GM19193 (cell line): ENCODE measurements around the gene KMT2E.

Experiments used
- POLR2A ChIP-seq: IDR thresholded peaks from 4 replicates; pipeline ENCODE4 v1.6.1; 2011; ENCODE audit not compliant: insufficient read depth, insufficient read length; ENCODE audit errors: extremely low read depth

KMT2E gene

DNA sequence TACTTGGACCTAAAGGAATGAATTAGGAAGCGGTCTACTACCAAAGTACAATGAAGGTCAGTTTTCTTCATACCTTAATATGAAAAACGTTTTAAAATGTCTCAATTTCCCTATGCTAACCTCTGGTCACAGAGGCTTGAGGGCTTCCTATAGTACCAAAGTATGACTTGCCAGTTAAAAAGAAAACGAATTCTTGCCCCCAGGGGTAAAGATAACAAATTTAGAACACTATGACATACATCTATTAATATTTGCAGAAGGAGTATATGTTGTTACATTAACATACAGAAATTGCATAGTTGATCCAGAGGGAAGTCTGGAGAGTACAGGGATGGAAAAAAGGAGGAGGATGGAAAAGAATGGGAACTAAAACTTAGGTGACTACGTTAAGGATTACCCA lies 13.8 kb upstream of the KMT2E start:
- no peak for TF ChIP-seq POLR2A

DNA sequence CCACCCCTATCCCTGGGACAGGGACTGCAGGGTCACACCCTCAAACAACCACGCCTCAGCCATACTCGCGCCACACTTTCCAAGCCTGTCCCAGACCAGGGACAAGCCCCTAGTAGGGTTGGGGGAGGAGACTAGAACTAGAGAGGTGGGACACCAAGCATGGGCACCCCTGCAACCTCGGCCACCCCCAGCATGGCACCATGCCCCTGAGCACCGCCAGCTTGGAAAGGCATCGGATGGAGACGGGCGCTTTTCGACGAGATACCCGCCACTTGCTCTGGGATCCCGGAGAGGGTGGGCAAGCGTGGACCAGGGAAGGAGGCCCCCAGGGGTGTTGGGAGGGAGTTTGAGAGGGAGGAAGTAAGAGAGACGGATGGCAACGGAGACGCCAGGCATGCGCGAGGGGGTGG lies 13.1 kb upstream of the KMT2E start:
- TF ChIP-seq POLR2A, result no peak

DNA sequence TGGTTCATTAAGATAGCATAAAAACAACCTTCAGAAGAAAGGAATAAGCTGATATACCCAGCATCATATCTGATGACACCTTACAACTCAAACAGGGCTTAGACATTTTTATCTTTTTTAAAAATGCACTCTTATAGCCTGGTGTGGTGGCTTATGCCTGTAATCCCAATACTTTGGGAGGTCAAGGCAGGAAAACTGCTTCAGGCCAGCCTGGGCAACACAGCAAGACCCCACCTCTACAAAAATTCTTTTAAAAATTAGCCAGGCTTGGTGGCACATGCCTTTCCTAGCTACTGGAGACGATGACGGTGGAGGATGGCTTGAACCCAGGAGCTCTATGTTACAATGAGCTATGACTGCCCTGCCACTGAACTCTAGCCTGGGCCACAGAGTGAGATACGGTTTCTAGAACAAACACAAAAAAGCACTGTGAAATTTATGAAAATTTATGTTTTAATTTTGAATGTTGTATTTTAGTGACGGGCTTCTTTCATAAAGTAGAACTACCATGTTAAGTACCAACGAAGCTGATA lies 12.3 kb upstream of the KMT2E start:
- TF ChIP-seq POLR2A, result no peak

DNA sequence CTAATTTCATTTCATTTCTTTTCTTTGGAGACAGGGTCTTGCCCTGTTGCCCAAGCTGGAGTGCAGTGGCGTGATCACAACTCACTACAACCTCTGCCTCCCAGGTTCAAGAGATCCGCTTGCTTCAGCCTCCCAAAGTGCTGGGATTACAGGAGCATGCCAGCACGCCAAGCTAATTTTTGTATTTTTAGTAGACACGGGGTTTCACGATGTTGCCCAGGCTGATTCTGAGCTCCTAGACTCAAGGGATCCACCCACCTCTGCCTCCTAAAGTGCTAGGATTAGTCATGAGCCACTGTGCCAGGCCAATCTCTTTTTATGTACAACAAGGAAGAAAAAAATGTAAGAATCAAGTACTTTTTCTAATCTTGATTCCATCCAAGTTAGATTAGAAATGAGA lies 10.7 kb upstream of the KMT2E start:
- no peak for TF ChIP-seq POLR2A

DNA sequence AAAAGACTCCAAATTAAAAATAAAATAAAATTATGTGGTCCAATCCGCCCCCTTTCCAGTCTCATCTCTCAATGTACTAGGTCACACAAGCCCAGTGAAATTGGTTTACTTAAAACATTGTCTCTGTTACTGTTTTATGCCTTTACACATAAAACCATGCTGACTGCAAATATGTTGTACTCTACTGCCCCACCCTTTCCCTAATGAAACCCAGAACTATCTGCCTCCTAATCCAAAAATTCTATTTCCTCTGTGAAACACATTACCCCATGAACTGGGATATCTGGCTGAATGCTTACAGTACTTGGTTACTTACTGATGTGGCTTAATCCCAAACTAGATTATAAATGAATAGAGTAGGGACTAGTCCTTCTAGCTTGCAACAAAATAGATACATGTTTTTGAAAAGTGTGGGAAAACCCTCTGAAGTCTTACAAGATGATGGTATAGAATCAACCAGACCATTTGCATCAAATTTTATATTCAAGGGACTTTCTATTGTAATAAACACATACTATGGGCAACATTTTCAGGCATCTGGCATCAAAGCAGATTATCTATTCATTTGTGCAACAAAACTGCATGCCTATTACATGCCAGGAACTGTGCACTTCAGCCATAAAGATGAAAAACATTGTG lies 10.0 kb upstream of the KMT2E start:
- no peak for TF ChIP-seq POLR2A

DNA sequence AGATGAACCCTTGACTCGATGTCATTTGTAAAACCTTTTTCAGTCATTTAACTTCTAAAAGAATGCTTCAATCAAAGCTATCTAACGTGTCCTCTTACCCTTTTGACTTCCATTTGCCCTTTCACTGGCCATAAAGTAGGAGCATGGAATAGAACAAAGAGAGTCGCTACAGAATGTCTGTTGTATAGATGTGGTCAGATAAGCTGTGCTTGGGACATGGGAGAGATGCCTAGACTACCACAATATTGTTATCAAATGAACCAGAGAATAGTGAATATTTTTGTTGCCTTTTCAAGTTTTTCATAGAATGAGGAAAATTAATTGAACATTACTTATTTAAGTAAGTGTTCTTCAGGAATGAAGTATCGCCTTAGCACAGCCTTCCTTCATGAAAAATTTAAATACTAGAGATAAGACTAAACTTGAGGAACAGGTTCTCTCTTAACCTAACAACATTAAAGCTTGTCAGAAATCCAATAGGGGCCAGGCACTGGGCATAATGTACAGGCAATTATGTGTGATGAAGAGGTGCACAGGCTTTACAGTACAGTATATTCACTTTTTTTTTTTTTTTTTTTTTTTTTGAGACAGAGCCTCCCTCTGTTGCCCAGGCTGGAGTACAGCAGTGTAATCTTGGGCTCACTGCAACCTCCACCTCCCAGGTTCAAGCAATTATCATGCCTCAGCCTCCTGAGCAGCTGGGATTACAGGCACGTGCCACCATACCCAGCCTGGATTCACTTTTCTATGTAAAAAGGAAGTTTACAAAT lies 7.5 kb upstream of the KMT2E start:
- no peak for TF ChIP-seq POLR2A

DNA sequence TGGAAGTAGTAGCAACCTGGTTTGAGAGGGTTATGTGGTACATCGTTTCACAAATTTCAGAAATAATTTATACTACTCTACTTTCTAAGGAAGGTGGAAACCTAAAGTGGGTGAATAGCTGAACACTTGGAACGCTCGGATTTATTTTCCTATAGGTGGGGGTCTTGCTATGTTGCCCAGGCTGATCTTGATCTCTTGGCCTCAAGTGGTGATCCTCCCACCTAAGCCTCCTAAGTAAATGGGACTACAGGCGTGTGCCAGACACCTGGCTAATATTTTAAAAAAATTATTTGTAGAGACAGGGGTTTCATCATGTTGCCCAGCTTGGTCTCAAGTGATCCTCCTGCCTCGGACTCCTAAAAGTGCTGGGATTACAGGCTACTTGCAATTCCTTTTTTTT lies 6.7 kb upstream of the KMT2E start:
- TF ChIP-seq POLR2A, result no peak

DNA sequence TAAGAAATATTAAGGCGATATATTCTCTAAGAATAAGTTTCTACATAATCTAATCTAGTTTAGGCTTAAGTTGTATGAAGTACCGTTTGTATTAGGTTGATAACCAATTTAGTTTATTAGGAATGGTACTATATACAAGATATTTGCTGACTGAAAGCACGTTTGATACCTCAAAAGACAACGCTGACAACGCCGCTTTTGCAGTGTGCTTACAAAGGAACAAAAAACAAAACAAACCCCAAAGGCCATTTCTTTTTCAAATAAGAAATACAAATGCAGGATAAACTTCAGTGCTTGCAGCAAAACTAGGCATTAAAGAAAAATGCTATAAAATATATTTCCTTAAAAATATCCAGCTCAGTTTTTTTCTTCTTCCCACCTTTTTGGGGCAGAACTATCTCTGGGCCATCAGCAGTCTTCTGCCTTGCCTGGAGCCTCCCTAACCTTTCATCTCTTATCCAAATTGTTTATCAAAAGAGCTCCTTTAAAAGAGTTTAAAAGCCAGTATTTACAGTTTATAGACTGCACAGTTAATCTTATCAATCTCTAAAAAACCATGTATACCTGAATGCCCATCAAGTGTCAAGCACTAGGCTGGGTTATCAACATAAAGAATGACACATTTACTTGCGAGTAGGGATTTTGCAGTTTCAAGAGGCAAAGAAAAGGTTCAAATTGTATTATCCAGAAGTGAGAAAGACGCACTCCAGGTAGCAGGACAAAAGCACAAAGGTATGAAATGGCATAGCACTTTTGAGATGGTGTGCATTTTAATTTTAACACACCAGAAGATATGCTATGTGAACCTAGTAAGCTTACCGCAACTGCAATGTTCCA lies 4.1 kb upstream of the KMT2E start:
- no peak for TF ChIP-seq POLR2A

DNA sequence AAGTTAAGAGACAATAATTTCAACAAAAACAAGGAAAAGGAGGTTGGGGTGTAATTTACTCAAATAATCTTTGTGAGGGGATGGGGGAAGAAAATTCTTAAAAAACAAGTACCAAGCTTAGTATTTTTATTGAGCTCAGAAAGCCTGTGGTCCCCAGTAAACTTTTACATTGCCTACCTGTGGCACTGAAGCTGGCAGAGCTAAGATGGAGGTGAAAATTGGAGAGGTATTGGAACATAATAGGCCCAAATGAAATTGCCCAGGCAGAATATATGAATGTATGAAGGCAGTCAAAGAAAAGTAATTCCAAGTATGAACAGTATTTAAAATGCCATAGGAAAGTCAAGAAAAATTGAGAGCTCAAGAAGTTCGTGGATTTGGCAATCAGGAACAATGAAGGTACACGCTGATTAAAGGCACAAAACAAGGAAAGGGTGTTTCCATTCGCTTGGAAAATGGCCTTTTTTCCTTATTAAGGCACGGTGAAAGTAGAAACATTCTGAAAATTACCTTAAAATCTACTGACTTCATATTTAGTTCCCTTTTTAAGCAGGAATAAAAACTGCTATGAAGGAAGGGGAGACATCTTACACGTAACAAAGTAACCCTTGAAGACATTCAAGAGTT lies 3.4 kb upstream of the KMT2E start:
- TF ChIP-seq POLR2A, result no peak

DNA sequence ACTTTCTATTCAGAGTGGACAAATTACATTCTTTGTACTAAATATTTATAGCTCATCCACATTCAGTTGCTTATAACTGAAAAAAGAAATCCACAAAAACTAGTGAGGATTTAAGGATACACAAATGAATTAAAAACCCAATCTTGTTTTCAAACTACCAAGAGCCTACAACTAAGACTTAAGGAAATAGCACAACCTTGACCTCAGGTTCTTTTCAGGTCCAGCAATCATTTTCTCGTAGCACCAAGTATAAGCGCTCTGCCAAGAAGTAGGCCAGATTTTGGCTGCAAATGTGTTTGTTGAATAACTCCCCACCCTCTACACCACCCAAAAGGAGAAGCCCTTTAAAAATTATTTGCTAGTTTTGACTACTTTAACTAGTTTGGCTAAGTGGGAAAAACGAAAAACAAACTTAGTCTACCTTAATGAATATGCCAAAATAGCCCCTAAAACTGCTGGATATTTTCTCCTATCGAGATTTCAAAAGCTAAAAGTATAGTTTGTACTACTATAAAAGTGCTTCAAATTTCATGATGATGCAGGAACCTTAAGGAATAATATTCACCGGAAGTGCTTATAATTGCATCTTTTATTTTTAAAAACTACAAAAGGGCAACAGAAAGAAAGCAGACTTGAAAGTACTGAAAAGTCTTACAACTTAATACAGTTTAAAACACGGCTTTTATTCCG lies 2.7 kb upstream of the KMT2E start:
- no peak for TF ChIP-seq POLR2A

DNA sequence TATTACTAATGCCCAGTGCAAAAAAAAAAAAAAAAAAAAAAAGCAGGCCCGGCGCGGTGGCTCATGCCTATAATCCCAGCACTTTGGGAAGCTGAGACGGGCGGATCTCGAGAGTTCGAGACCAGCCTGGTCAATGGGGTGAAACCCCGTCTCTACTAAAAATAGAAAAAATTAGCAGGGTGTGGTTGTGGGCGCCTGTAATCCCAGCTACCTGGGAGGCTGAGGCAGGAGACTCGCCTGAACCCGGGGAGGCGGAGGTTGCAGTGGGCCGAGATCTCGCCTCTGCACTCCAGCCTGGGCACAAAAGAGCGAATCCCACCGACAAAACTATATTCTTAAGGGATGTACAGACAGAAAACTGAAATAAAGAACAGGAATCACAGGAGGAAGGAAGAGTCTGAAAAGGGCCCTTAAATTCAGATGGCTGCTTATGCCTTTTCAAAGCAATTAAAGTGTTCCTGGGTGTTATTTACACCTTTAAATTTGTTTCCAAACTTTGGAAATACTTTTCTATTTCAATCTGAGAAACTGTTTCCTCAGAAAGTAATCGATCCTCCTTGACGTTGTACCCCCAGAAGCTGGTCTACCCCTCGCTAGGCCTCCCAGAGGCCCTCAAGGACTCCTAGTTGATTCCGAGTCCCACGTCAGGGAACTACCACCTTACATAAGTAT lies 2.0 kb upstream of the KMT2E start:
- TF ChIP-seq POLR2A, result no peak

DNA sequence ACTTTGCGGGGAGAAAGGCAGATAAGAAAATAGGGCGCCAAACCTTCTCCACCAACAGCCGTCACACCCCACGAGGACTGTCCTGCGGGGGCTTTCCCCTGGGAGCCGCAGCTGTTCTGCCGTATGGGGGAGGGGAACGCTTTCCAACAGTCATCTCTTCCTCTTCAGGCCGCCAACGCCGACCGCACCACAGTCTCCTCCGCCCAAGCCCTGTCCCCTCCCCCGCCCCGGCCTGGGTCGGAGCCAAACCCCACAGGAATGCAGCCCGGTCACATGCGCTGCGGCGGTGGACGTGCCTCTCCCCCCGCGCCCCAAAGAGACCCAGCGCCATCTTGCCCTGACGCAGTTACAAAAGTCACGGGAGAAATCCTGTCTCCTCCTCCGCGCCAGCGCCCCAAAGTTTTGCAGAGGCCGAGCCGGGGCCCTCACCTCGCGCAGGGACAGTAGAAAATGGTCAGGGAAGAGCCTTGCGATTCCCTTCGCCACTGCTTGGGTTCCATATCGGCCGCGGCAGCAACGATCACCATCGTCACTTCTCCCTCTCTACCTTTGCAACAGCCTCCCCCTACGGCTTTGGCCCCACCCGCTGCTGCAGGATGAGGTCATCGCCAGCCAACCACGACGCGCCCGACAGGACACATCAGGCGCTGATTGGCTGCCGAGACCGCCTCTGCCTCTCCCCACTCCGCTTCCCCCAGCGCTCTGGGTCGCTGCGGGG lies 1.3 kb upstream of the KMT2E start:
- TF ChIP-seq POLR2A, result peak; percentile 85

DNA sequence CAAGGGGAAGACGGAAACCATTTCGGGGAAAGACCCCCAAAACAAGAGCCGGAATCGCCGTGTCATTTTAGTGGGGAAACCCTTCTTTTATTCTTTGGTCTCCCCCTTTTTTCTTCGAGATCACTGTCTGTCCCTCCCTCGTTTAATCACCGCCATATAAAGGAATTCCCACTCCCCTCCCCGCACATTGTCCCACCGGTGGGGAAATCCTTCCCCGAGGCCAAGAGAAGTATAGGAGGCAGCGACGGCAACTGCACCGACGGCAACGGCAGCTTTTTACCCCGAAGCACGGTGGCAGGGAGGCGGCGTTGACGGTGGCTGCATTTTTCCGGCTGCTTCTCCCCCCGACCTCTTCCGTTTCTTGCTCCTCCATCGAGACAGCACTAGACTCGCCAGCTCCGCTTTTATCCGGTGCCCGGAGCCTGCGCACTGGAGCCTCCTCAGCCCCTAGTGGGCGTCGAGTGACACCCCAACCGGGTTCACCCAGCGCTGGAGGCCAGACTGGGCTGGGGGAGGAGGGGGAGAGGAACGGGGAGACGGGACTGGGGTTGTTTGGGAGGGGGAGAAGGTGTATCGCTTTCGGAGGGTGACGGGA lies 687 bp upstream of the KMT2E start:
- TF ChIP-seq POLR2A, result peak; percentile 96

DNA sequence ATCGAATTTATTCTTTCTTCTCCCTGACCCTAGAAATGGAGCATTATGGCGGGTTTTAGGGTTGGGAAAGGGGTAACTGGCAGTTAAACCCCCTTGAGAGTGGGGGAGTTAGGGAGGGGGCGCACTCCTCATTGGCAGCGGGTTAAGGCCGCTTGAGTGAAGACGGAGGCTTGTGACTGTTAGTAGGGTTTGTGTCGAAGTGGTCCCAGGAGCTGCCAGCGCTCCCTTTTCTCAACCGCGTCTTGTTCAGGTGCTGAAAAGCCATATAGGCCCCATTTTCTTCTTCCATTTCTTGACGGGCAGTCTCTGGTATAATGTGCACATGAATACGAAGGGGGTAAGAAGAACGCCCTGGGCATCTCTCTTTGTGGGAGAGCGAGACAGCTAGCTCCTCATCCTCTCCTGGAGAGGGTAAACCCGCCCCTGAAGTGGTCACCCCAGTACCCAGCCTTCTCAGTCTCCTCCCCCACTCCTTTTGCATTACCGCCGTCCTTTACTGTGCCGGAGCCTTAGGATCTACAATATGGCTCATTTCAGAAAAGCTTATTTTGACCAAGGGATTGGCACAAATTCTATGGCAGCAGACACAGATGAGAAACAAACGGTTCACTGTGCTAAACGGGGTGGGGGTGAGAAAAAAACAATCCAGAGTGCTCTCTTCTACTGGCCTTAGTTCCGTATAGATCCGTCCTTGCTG lies 836 bp downstream of the KMT2E start:
- peak; percentile 60 for TF ChIP-seq POLR2A
